ENCODE results near the gene ADRM1.

The ADRM1 gene

GRCh38 chr20:62325172-62325905 lies 22.5 kb downstream of the ADRM1 start:
- DNase-seq = no peak

GRCh38 chr20:62326559-62326958 lies 23.8 kb downstream of the ADRM1 start:
- no peak for DNase-seq

DNA sequence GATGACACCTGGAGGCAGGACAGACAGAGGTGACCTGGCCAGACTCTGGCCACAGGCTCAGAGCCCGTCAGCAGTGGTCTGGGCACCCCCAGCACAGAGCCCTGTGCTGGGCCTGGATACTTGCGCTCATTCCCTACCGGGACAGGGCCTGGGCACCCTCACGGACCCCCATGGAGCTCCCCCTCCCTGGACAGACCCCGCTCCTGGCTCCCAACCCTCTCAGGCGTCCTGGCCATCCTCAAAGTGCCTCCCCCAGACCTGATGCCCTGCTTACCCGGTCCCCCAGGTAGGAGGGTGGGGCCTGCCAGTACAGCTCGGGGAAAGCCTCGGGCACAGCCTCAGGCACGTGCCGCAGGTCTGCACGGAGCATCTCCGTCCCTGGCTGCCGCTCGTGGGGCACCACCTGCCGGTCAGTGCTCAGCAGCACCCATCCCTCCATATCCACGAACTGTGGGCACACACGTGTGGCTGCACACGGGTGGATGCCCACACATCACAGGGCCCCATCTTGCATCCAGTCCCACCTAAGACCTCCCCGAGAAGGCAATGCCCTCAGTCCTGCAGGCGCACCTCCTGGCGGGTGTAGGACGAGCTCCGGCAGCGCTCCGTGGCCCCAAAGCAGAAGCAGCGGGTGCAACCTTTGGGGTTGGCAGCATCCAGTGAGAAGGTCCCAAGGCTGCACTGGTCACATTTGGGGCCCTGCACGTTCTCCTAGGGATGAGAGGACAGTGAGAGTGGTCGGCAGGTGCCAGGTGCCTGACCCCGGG lies 24.3 kb downstream of the ADRM1 start:
- no peak for DNase-seq

DNA sequence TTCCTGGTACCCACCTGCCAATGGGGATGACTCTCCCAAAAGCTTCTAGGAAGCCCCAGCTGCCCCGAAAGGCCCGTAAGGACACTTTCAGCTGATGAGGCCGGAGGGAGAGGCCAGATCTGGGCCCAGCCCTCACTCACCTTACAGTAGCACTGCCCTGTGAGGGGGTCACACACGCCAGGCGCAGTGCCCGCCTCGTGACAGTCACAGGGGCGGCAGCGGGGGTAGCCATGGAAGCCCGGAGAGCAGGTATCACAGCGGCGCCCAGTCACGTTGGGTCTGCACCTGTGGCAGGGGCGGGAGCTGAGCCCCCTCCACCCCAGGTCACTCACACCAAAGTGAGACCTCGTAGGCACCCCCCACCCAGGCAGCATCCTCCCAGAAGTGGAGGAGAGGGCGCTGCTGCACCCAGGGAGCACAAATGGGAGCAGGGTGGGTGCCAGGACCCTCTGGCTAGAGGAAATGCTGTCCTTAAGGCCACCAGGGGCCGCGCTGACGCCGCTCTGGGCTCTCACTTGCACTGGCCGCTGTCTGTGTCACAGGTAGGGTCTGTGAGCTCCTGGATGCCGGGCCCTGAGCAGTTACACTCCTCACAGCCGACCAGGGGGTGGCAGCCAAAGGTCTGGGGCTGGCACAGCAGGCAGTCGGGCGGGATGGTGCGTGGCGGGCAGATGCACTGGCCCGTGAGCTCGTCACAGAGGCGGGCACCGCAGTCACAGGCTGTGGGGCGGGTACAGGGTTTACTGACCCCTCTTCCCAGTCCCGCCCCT lies 25.1 kb downstream of the ADRM1 start:
- no peak for DNase-seq

DNA sequence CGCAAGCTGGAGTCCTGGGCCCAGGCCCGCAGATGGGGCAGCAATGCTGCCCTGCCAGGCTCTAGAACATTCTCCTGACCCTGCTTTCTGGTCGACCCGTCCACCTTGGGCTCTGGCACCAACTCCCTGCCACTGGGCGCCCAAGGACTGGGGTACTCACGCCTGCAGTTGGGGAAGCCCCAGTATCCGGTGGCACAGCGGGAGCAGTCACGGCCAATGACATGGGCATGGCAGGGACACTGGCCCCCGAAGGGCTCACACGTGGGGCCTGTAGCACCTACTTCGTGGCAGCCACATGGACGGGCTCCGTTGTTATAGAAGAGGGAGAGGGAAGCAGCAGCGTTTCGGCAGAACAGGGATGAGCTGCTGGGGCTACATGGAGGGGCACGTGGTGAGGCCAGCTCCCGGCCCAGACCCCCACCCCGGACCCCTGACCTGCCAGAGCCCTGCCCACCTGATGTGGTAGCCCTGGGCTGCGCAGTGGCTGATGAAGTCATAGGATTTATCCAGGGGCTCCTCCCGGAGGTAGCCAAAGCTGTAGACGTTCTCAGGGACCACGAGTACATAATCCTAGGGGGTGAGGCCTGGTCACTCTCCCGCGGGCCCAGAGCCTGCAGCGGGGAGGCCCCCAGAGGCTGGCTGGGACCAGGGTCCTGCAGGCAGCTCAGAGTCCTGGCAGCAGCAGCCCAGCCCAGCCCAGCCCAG lies 26.0 kb downstream of the ADRM1 start:
- no peak for DNase-seq

DNA sequence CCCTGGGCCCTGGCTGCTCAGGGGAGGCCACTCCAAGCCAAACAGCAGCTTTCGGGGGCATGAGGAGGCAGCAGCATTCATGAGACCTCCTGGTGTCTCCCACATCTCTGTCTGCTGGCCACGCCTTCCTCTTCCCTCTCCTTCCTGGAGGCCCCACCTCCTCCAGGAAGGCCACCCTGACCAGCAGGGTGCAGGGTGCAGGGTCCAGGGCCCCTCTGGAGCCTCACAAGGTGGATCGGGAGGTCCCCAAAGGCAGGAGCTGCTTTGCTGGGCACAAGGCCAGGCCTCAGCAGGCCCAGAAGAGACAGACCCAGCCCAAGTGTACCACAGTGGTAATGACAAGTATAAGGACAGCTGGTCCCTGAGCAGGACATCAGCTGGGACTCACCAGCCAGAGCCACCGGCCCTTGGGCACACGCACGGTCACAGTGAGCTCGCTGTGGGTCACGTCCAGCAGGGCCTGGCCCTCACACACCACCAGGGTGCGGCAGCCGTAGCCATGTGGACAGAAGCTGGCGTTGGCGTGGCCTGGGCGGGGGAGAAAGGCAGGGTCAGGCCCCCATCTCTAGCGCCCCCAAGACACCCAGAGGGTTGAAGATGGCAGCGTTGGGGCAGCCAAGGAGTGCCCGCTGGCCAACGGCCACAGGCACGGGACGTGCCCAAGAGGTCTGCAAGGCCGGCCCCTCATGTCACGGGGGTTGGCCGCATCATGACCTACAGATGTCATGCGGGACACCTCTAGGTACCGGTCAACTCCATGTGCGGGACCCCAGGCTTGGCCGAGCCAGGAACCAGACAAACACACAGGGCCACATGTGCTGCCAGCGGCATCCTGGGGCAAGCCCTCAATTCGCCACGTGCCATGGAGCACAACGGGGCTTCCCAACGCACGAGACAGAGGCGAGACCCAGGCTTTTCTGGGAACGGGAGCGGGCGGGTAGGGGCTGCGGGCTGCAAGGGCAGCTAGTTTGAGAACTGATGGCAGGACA lies 26.9 kb downstream of the ADRM1 start:
- no peak for DNase-seq

DNA sequence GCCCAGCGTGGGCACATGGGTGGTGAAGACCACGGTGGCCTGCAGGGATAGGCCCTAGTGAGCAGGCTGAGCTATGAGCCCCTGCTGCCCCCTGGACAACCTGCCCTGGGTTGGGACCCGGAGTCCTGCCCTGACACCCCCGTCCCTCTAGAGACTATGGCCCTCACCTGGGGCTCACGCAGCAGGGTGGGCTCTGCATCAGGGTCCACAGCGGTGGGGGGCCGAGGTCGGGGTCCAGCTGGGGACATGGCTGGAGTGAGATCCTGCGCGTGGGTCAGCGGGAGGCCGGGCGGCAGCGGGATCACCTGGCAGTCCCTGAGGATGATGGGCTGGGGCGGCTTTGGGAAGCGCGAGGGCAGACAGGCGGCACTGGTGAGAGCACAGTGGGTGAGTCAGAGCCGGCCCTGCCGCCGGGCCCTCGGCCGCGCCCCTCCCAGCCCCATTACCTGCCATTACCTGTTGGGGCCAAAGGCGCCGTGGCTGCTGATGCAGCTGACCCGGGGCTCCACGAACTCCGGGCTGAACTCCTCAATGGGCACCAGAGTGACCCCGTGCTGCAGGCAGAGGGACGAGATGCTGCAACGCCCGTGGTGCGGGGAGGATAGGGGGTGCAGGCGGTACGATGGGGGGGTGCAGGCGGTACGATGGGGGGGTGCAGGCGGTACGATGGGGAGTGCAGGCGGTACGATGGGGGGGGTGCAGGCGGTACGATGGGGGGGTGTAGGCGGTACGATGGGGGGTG lies 27.9 kb downstream of the ADRM1 start:
- no peak for DNase-seq

- no peak for DNase-seq
Measured at GRCh38 chr20:62331347-62331746, 28.6 kb downstream of the ADRM1 start.

DNA sequence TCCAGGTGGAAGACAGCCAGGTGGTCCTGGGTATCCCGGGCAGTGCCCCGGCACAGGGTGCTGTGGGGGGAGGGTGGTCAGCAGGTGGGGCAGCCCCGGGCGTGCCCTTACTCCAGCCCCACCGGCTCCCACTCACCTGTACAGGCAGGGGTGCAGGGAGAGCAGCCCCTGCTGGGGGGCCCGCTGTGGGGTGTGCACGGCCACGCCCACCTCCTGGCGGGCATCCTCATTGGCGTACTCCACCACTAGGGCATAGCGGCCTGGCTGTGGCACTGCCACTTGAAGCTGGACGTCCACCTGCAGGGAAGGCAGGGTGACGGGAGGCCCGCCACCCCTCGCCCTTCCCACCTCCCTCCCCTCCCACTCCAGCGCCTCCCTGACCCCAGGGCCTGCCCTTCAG lies 29.6 kb downstream of the ADRM1 start:
- DNase-seq = no peak

- DNase-seq = no peak
Measured at GRCh38 chr20:62332989-62333819, 30.4 kb downstream of the ADRM1 start.

- no peak for DNase-seq
Measured at GRCh38 chr20:62333820-62334595, 31.2 kb downstream of the ADRM1 start.

- DNase-seq = no peak
Measured at GRCh38 chr20:62334881-62335280, 32.1 kb downstream of the ADRM1 start.

GRCh38 chr20:62335532-62335931 lies 32.7 kb downstream of the ADRM1 start:
- no peak for DNase-seq

GRCh38 chr20:62336329-62336728 lies 33.5 kb downstream of the ADRM1 start:
- no peak for DNase-seq

GRCh38 chr20:62336775-62337557 lies 34.2 kb downstream of the ADRM1 start:
- no peak for DNase-seq

- no peak for DNase-seq
Measured at GRCh38 chr20:62337558-62338293, 34.9 kb downstream of the ADRM1 start.

DNA sequence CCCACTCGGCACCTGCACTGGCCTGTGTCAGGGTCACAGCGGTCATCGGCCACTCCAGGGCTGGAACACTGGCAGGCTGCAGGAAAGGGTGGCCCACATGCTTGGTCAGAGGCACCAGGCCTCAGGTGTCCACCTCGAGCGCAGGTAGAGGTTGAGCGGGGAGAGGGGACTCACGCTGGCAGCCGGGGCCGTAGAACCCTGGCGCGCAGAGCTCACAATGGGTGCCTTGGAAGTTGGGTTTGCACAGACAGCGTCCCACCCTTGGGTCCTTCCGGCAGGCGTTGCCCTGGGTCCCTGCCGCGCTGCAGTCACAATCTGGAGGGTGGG lies 35.5 kb downstream of the ADRM1 start:
- DNase-seq = no peak

DNA sequence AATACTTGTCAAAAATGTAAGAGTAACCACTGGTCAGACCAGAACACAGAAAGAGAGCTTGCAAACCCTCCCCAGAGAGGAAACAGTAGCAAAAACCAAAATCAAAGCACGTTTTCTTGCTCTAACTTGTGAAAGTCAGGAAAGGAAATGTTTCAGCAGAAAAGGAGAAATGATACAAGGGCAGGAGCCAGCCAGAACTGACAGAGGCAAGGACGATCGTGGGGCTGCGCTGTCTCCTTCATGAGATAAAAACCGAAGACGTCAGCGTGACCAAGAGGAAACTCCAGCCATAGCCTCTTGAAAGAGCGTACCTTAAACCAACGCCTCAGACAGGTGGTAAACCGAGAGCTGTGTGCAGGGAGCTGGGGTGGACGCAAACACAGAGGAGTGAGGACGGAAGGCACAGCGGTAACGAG lies 36.9 kb downstream of the ADRM1 start:
- no peak for DNase-seq

Data from hematopoietic multipotent progenitor cell treated with erythropoietin and hydrocortisone succinate and interleukin-3 and kit ligand, for 8 days (in vitro differentiated cells).